WTC11 (cell line): Measurements from ENCODE around the gene FHAD1. TPM values are rescaled to one million over a fixed set of nuclear protein-coding genes. Genes with fewer than 3 reads are reported as not detected.

ENCODE experiments used
- ATAC-seq: fragments of 200-7000 bp; cut with Tn5 transposase; 2 replicates; pipeline ENCODE4 v1.10.0; 2021; ENCODE audit warnings: mild to moderate bottlenecking, moderate library complexity
- CTCF ChIA-PET: fragments of 300-600 bp; sonication (Branson Sonifier 250); formaldehyde crosslinking; loops from one replicate; lab custom pipeline; 2021; ENCODE audit warnings: antibody characterized with exemption; lab: Charles Lee
- POLR2A ChIA-PET: fragments of 350-600 bp; sonication (Branson Sonifier 250); formaldehyde crosslinking; loops from one replicate; lab custom pipeline; 2021; ENCODE audit warnings: antibody characterized with exemption; lab: Charles Lee
- DNase-seq: peaks from one replicate; pipeline ENCODE4 v3.0.0; 2021; ENCODE audit warnings: low spot score
- H3K27ac Mint-ChIP-seq: 2 replicates; pipeline ENCODE4 v1.8.0; 2021; ENCODE audit warnings: mixed read lengths
- H3K27me3 Mint-ChIP-seq: 2 replicates; pipeline ENCODE4 v1.8.0; 2021; ENCODE audit warnings: low read depth, mild to moderate bottlenecking, moderate library complexity, mixed read lengths
- H3K36me3 Mint-ChIP-seq: 2 replicates; pipeline ENCODE4 v1.8.0; 2021; ENCODE audit warnings: mixed read lengths
- H3K4me1 Mint-ChIP-seq: 2 replicates; pipeline ENCODE4 v1.8.0; 2022; ENCODE audit warnings: mixed read lengths
- H3K4me3 Mint-ChIP-seq: 2 replicates; pipeline ENCODE4 v1.8.0; 2021; ENCODE audit warnings: mild to moderate bottlenecking, moderate library complexity, mixed read lengths
- H3K9me3 Mint-ChIP-seq: 2 replicates; pipeline ENCODE4 v1.8.0; 2021; ENCODE audit warnings: mixed read lengths
- ELF4 ChIP-seq: sonication (generic); formaldehyde crosslinking; IDR thresholded peaks from 2 replicates; pipeline ENCODE4 v1.8.1; 2022; ENCODE audit warnings: low read depth, mild to moderate bottlenecking, moderate library complexity, missing genetic modification reagents
- GTF2I ChIP-seq: fragments of 250-450 bp; sonication (Bioruptor Pico); conservative IDR thresholded peaks from 2 replicates; pipeline ENCODE4 v1.4.0; 2021; ENCODE audit warnings: mild to moderate bottlenecking
- HMGA2 ChIP-seq: fragments of 250-450 bp; sonication (Bioruptor Pico); IDR thresholded peaks from 2 replicates; pipeline ENCODE4 v1.4.0; 2021; ENCODE audit warnings: mild to moderate bottlenecking, moderate library complexity
- KAT7 ChIP-seq: sonication (generic); formaldehyde crosslinking; IDR thresholded peaks from 2 replicates; pipeline ENCODE4 v1.8.1; 2023; ENCODE audit warnings: missing genetic modification reagents, mild to moderate bottlenecking, borderline replicate concordance
- MXD4 ChIP-seq: fragments of 250-450 bp; sonication (Bioruptor Pico); IDR thresholded peaks from 2 replicates; pipeline ENCODE4 v1.8.0; 2021; ENCODE audit warnings: mild to moderate bottlenecking, moderate library complexity, borderline replicate concordance
- NFE2L1 ChIP-seq: sonication (generic); formaldehyde crosslinking; IDR thresholded peaks from 2 replicates; pipeline ENCODE4 v1.8.1; 2023; ENCODE audit warnings: missing genetic modification reagents
- NR1H2 ChIP-seq: sonication (generic); formaldehyde crosslinking; IDR thresholded peaks from 2 replicates; pipeline ENCODE4 v1.9.0; 2021; ENCODE audit warnings: mild to moderate bottlenecking, moderate library complexity, missing genetic modification reagents
- PRRX2 ChIP-seq: fragments of 250-450 bp; sonication (Bioruptor Pico); IDR thresholded peaks from 2 replicates; pipeline ENCODE4 v1.8.0; 2021; ENCODE audit warnings: mild to moderate bottlenecking
- SP1 ChIP-seq: sonication (generic); formaldehyde crosslinking; conservative IDR thresholded peaks from 2 replicates; pipeline ENCODE4 v1.8.1; 2022; ENCODE audit warnings: missing genetic modification reagents
- TCF7 ChIP-seq: sonication (generic); formaldehyde crosslinking; IDR thresholded peaks from 2 replicates; pipeline ENCODE4 v1.8.0; 2022; ENCODE audit warnings: mild to moderate bottlenecking, low read depth, missing genetic modification reagents, moderate library complexity
- TEAD1 ChIP-seq: sonication (generic); formaldehyde crosslinking; IDR thresholded peaks from 2 replicates; pipeline ENCODE4 v1.8.0; 2022; ENCODE audit warnings: mild to moderate bottlenecking, missing genetic modification reagents
- TEAD4 ChIP-seq: sonication (generic); formaldehyde crosslinking; IDR thresholded peaks from 2 replicates; pipeline ENCODE4 v1.8.0; 2022; ENCODE audit warnings: mild to moderate bottlenecking, missing genetic modification reagents
- ZBTB21 ChIP-seq: sonication (generic); formaldehyde crosslinking; IDR thresholded peaks from 2 replicates; pipeline ENCODE4 v1.8.1; 2023; ENCODE audit warnings: mild to moderate bottlenecking, missing genetic modification reagents, borderline replicate concordance
- ZNF138 ChIP-seq: sonication (generic); formaldehyde crosslinking; conservative IDR thresholded peaks from 2 replicates; pipeline ENCODE4 v1.8.1; 2022; ENCODE audit warnings: mild to moderate bottlenecking, moderate library complexity, missing genetic modification reagents
- ZNF396 ChIP-seq: fragments of 250-450 bp; sonication (Bioruptor Pico); IDR thresholded peaks from 2 replicates; pipeline ENCODE4 v1.8.0; 2021; ENCODE audit warnings: mild to moderate bottlenecking, moderate library complexity, borderline replicate concordance
- total RNA-seq: library from RNA; stranded (reverse); gene quantifications from 3 replicates; pipeline ENCODE4 v1.2.3, GENCODE V29; 2021
- TF ChIP-seq, protein P1 (sequence below): sonication (generic); formaldehyde crosslinking; IDR thresholded peaks from 2 replicates; pipeline ENCODE4 v1.8.0; 2022; ENCODE audit warnings: mild to moderate bottlenecking, missing genetic modification reagents
- TF ChIP-seq, protein P2 (sequence below): sonication (generic); formaldehyde crosslinking; IDR thresholded peaks from 2 replicates; pipeline ENCODE4 v1.8.0; 2022; ENCODE audit warnings: mild to moderate bottlenecking, missing genetic modification reagents
- TF ChIP-seq, protein P3 (sequence below): sonication (generic); formaldehyde crosslinking; IDR thresholded peaks from 2 replicates; pipeline ENCODE4 v1.8.1; 2023; ENCODE audit warnings: mild to moderate bottlenecking, missing genetic modification reagents, moderate library complexity
- TF ChIP-seq, protein P4 (sequence below): fragments of 250-450 bp; sonication (Bioruptor Pico); IDR thresholded peaks from 2 replicates; pipeline ENCODE4 v1.8.0; 2021; ENCODE audit warnings: mild to moderate bottlenecking
- TF ChIP-seq, protein P5 (sequence below): sonication (generic); formaldehyde crosslinking; IDR thresholded peaks from 2 replicates; pipeline ENCODE4 v1.8.1; 2022; ENCODE audit warnings: mild to moderate bottlenecking, moderate library complexity, missing genetic modification reagents
- TF ChIP-seq, protein P6 (sequence below): sonication (generic); formaldehyde crosslinking; IDR thresholded peaks from 2 replicates; pipeline ENCODE4 v1.8.1; 2023; ENCODE audit warnings: mild to moderate bottlenecking, missing genetic modification reagents, borderline replicate concordance
- TF ChIP-seq, protein P7 (sequence below): sonication (generic); formaldehyde crosslinking; conservative IDR thresholded peaks from 2 replicates; pipeline ENCODE4 v1.8.1; 2023; ENCODE audit warnings: mild to moderate bottlenecking, low read depth, missing genetic modification reagents, moderate library complexity

Gene FHAD1
- total RNA-seq, 1 experiment from 2014 or later, result 3.0 TPM

DNA sequence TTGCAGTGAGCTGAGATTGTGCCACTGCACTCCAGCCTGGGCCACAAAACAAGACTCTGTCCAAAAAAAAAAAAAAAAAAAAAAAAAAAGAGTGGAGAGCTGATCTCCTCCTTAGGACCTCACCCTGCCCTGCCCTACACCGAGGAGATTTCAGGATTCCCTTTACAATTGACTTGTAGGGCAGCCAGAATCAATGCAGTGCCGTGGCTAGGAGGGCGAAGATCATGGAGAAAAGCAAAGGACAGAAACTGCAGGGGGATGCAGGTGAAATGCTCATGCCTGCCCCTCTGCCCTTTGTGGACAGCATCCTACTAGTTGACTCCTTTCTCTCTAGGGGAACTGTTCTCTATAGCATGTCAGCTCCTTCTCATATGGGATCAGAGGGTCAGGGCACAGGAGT, 9.6 kb downstream of the FHAD1 start (continued):
- no peak for TF ChIP-seq MXD4 (CRISPR knock-in tag)
- TF ChIP-seq, protein P1, sequence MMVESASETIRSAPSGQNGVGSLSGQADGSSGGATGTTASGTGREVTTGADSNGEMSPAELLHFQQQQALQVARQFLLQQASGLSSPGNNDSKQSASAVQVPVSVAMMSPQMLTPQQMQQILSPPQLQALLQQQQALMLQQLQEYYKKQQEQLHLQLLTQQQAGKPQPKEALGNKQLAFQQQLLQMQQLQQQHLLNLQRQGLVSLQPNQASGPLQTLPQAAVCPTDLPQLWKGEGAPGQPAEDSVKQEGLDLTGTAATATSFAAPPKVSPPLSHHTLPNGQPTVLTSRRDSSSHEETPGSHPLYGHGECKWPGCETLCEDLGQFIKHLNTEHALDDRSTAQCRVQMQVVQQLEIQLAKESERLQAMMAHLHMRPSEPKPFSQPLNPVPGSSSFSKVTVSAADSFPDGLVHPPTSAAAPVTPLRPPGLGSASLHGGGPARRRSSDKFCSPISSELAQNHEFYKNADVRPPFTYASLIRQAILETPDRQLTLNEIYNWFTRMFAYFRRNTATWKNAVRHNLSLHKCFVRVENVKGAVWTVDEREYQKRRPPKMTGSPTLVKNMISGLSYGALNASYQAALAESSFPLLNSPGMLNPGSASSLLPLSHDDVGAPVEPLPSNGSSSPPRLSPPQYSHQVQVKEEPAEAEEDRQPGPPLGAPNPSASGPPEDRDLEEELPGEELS (CRISPR knock-in tag), result no peak
- TF ChIP-seq, protein P2, sequence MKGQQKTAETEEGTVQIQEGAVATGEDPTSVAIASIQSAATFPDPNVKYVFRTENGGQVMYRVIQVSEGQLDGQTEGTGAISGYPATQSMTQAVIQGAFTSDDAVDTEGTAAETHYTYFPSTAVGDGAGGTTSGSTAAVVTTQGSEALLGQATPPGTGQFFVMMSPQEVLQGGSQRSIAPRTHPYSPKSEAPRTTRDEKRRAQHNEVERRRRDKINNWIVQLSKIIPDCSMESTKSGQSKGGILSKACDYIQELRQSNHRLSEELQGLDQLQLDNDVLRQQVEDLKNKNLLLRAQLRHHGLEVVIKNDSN, result no peak
- TF ChIP-seq, all 79 proteins: peak for 0

DNA sequence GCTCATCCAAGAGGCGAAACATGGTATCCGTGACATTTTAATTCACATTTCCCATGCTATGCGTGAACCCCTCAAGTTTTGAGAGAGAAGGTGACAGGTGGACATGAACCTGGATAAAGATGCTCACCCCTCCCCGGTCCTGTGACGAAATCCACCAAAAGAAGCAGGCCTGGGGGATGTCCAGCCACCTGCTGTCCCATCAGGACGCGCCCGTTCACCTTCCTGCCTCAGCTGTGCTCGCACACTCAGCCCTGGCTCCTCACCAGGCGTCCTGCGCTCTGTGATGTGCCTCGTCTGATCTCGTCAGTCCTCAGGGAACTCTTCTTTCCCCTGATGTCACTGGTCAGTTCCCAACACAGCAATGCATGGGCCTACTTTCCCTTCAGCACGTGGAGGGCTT, 10.3 kb downstream of the FHAD1 start:
- Mint-ChIP-seq H3K27me3 (peaks cover 6% of the 10 kb centered on the region), H3K9me3 (0 out of 2 replicates have a peak, but pooled peaks cover 3% of the 10 kb centered on the region), H3K36me3 (no peaks in the 10 kb centered on the region), H3K27ac (no peak overlapping the region), H3K4me1 (0 out of 2 replicates have a peak, but pooled peaks cover 3% of the 10 kb centered on the region), H3K4me3 (no peak overlapping the region)
- DNase-seq, result no peak
- TF ChIP-seq MXD4 (CRISPR knock-in tag) (no peak), ZNF396 (CRISPR knock-in tag) (no peak), NFE2L1 (CRISPR knock-in tag) (no peak), HMGA2 (no peak), PRRX2 (CRISPR knock-in tag) (no peak), SP1 (no peak), ZNF138 (CRISPR knock-in tag) (no peak), TCF7 (CRISPR knock-in tag) (no peak), GTF2I (CRISPR knock-in tag) (no peak), NR1H2 (CRISPR knock-in tag) (no peak), TEAD4 (CRISPR knock-in tag) (no peak), ELF4 (no peak), ZBTB21 (CRISPR knock-in tag) (no peak), TEAD1 (CRISPR knock-in tag) (no peak), KAT7 (CRISPR knock-in tag) (no peak)
- TF ChIP-seq, protein P3, sequence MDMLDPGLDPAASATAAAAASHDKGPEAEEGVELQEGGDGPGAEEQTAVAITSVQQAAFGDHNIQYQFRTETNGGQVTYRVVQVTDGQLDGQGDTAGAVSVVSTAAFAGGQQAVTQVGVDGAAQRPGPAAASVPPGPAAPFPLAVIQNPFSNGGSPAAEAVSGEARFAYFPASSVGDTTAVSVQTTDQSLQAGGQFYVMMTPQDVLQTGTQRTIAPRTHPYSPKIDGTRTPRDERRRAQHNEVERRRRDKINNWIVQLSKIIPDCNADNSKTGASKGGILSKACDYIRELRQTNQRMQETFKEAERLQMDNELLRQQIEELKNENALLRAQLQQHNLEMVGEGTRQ (CRISPR knock-in tag), result no peak
- TF ChIP-seq, protein P4, sequence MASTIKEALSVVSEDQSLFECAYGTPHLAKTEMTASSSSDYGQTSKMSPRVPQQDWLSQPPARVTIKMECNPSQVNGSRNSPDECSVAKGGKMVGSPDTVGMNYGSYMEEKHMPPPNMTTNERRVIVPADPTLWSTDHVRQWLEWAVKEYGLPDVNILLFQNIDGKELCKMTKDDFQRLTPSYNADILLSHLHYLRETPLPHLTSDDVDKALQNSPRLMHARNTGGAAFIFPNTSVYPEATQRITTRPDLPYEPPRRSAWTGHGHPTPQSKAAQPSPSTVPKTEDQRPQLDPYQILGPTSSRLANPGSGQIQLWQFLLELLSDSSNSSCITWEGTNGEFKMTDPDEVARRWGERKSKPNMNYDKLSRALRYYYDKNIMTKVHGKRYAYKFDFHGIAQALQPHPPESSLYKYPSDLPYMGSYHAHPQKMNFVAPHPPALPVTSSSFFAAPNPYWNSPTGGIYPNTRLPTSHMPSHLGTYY (CRISPR knock-in tag), result no peak
- TF ChIP-seq, protein P5, sequence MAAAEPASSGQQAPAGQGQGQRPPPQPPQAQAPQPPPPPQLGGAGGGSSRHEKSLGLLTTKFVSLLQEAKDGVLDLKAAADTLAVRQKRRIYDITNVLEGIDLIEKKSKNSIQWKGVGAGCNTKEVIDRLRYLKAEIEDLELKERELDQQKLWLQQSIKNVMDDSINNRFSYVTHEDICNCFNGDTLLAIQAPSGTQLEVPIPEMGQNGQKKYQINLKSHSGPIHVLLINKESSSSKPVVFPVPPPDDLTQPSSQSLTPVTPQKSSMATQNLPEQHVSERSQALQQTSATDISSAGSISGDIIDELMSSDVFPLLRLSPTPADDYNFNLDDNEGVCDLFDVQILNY (CRISPR knock-in tag), result no peak
- TF ChIP-seq, protein P6, sequence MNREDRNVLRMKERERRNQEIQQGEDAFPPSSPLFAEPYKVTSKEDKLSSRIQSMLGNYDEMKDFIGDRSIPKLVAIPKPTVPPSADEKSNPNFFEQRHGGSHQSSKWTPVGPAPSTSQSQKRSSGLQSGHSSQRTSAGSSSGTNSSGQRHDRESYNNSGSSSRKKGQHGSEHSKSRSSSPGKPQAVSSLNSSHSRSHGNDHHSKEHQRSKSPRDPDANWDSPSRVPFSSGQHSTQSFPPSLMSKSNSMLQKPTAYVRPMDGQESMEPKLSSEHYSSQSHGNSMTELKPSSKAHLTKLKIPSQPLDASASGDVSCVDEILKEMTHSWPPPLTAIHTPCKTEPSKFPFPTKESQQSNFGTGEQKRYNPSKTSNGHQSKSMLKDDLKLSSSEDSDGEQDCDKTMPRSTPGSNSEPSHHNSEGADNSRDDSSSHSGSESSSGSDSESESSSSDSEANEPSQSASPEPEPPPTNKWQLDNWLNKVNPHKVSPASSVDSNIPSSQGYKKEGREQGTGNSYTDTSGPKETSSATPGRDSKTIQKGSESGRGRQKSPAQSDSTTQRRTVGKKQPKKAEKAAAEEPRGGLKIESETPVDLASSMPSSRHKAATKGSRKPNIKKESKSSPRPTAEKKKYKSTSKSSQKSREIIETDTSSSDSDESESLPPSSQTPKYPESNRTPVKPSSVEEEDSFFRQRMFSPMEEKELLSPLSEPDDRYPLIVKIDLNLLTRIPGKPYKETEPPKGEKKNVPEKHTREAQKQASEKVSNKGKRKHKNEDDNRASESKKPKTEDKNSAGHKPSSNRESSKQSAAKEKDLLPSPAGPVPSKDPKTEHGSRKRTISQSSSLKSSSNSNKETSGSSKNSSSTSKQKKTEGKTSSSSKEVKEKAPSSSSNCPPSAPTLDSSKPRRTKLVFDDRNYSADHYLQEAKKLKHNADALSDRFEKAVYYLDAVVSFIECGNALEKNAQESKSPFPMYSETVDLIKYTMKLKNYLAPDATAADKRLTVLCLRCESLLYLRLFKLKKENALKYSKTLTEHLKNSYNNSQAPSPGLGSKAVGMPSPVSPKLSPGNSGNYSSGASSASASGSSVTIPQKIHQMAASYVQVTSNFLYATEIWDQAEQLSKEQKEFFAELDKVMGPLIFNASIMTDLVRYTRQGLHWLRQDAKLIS, result no peak
- TF ChIP-seq, protein P7, sequence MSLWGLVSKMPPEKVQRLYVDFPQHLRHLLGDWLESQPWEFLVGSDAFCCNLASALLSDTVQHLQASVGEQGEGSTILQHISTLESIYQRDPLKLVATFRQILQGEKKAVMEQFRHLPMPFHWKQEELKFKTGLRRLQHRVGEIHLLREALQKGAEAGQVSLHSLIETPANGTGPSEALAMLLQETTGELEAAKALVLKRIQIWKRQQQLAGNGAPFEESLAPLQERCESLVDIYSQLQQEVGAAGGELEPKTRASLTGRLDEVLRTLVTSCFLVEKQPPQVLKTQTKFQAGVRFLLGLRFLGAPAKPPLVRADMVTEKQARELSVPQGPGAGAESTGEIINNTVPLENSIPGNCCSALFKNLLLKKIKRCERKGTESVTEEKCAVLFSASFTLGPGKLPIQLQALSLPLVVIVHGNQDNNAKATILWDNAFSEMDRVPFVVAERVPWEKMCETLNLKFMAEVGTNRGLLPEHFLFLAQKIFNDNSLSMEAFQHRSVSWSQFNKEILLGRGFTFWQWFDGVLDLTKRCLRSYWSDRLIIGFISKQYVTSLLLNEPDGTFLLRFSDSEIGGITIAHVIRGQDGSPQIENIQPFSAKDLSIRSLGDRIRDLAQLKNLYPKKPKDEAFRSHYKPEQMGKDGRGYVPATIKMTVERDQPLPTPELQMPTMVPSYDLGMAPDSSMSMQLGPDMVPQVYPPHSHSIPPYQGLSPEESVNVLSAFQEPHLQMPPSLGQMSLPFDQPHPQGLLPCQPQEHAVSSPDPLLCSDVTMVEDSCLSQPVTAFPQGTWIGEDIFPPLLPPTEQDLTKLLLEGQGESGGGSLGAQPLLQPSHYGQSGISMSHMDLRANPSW, result no peak
- POLR2A ChIA-PET, result no interaction called here
- ATAC-seq, result no peak
- CTCF ChIA-PET, result no interaction called here
